ENCODE data around the gene SYNPR.

The SYNPR gene

DNA sequence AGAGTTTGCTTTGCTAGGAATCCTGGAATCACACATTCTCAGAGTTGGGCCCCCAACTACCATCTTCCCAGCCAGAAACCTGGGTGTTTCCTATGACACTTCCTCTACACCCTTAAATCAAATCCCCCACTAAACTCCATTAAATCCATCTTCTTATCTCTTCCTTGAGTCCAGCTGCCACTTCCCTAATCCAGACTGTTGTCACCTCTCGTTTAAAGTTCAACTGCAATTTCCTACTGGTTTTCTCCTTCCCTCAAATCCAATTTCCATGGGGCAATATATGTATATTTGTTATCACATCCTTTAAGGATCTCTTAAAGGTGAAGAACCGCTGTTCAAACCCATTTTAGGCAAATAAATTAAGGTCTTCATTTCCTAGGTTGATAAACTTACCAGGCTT lies 300.8 kb downstream of the SYNPR start:
- no peak overlapping the region for H3K4me3 ChIP-seq (ENCODE audit: low read depth, low read length)
- no peak for TF ChIP-seq CTCF (IDR thresholded peaks at IDR 0.05; ENCODE audit: low read depth, low read length, missing control alignments)
- no peak for DNase-seq (ENCODE audit: low read depth)

DNA sequence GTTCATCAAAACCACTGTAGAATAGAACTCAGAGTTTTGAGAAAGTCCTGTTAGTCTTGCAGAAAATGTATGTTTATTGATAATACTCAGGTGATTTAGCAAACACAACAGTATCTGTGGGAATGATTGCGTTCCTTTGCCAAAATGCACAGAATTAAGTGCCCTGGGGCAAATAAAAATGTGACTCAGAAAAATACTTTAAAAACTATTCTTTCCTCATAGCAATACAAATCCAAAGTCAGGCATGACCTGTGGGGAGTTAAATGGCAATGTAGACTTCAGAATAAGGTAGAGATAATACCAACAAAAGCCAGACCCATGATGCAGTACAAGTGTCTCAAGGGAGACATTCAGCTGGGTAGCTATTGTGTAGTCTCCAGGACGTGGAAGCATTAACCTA lies 302.0 kb downstream of the SYNPR start:
- no peak overlapping the region for H3K4me3 ChIP-seq (ENCODE audit: low read depth, low read length)
- TF ChIP-seq CTCF (IDR thresholded peaks at IDR 0.05; ENCODE audit: low read depth, low read length, missing control alignments), result no peak
- DNase-seq (ENCODE audit: low read depth), result no peak

GRCh38 chr3:63582943-63583500 lies 304.9 kb downstream of the SYNPR start:
- TF ChIP-seq CTCF (IDR thresholded peaks at IDR 0.05; ENCODE audit: low read depth, low read length, missing control alignments), result no peak
- DNase-seq (ENCODE audit: low read depth), result no peak
- no peak overlapping the region for H3K4me3 ChIP-seq (ENCODE audit: low read depth, low read length)

GRCh38 chr3:63584681-63585080 lies 306.6 kb downstream of the SYNPR start:
- H3K4me3 ChIP-seq (ENCODE audit: low read depth, low read length), result no peak overlapping the region
- no peak for TF ChIP-seq CTCF (IDR thresholded peaks at IDR 0.05; ENCODE audit: low read depth, low read length, missing control alignments)
- no peak for DNase-seq (ENCODE audit: low read depth)

- TF ChIP-seq CTCF (IDR thresholded peaks at IDR 0.05; ENCODE audit: low read depth, low read length, missing control alignments), result no peak
- no peak overlapping the region for H3K4me3 ChIP-seq (ENCODE audit: low read depth, low read length)
- no peak for DNase-seq (ENCODE audit: low read depth)
These were observed 307.8 kb downstream of the SYNPR start for GRCh38 chr3:63585927-63586326.

DNA sequence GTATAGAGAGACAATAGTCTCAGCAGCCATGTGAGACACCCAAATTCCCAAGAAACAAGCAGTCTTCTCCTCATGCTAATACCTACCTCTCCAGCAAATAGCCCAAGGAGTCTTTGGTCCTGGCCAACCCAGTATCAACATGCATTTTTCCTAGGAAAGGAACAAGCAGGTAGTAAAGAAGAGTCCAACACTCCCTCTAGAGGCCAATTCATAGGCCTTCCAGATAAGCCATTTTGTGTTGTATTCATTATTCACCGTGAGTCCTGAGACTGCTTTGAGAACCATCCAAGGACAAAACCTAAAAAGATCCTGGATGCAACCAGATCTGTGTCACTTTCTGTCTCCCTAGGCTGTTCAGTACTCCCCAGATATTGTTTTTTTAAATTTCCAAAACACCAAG lies 310.8 kb downstream of the SYNPR start:
- no peak overlapping the region for H3K4me3 ChIP-seq (ENCODE audit: low read depth, low read length)
- peak; percentile 19 for TF ChIP-seq CTCF (IDR thresholded peaks at IDR 0.05; ENCODE audit: low read depth, low read length, missing control alignments)
- DNase-seq (ENCODE audit: low read depth), result no peak

GRCh38 chr3:63593779-63594178 lies 315.7 kb downstream of the SYNPR start:
- no peak for DNase-seq (ENCODE audit: low read depth)
- no peak overlapping the region for H3K4me3 ChIP-seq (ENCODE audit: low read depth, low read length)
- TF ChIP-seq CTCF (IDR thresholded peaks at IDR 0.05; ENCODE audit: low read depth, low read length, missing control alignments), result no peak
